Stimulated activated CD8-positive, alpha-beta memory T cell treated with anti-CD3 and anti-CD28 coated beads, Interleukin-7, amount 100 ng/mL, for 24 hours (primary cell): ENCODE results near the gene KCNH8.

Experiments
- DNase-seq: peaks from one replicate; pipeline ENCODE4 v3.0.0-alpha.2; 2020; ENCODE audit warnings: low read depth

Gene KCNH8

GRCh38 chr3:19384868-19385267, 236.6 kb downstream of the KCNH8 start:
- DNase-seq = no peak

GRCh38 chr3:19392150-19392549, 243.8 kb downstream of the KCNH8 start:
- no peak for DNase-seq

GRCh38 chr3:19394946-19395345, 246.6 kb downstream of the KCNH8 start:
- DNase-seq = no peak

GRCh38 chr3:19396726-19397125, 248.4 kb downstream of the KCNH8 start:
- no peak for DNase-seq

GRCh38 chr3:19399356-19399755, 251.0 kb downstream of the KCNH8 start:
- DNase-seq = no peak

GRCh38 chr3:19399836-19400235, 251.5 kb downstream of the KCNH8 start:
- DNase-seq = no peak

GRCh38 chr3:19420159-19420558, 271.8 kb downstream of the KCNH8 start:
- no peak for DNase-seq

GRCh38 chr3:19425825-19426224, 277.5 kb downstream of the KCNH8 start:
- no peak for DNase-seq

GRCh38 chr3:19427422-19428149, 279.3 kb downstream of the KCNH8 start:
- DNase-seq = no peak

GRCh38 chr3:19428729-19429128, 280.4 kb downstream of the KCNH8 start:
- DNase-seq = no peak

- DNase-seq = no peak
Measured at GRCh38 chr3:19432669-19433068, 284.4 kb downstream of the KCNH8 start.

- DNase-seq = no peak
Measured at GRCh38 chr3:19436746-19437145, 288.4 kb downstream of the KCNH8 start.

GRCh38 chr3:19439944-19440343, 291.6 kb downstream of the KCNH8 start:
- no peak for DNase-seq

- DNase-seq = no peak
Measured at GRCh38 chr3:19446138-19446537, 297.8 kb downstream of the KCNH8 start.

- no peak for DNase-seq
Measured at GRCh38 chr3:19446687-19447086, 298.4 kb downstream of the KCNH8 start.

- no peak for DNase-seq
Measured at GRCh38 chr3:19455546-19455945, 307.2 kb downstream of the KCNH8 start.

GRCh38 chr3:19456738-19457137, 308.4 kb downstream of the KCNH8 start:
- DNase-seq = no peak

- DNase-seq = no peak
Measured at GRCh38 chr3:19457449-19457848, 309.1 kb downstream of the KCNH8 start.

GRCh38 chr3:19467761-19468160, 319.5 kb downstream of the KCNH8 start:
- no peak for DNase-seq

GRCh38 chr3:19471138-19471537, 322.8 kb downstream of the KCNH8 start:
- DNase-seq = no peak

- DNase-seq = no peak
Measured at GRCh38 chr3:19473971-19474580, 325.8 kb downstream of the KCNH8 start.

- DNase-seq = no peak
Measured at GRCh38 chr3:19476281-19476680, 328.0 kb downstream of the KCNH8 start.

- DNase-seq = no peak
Measured at GRCh38 chr3:19485267-19485666, 337.0 kb downstream of the KCNH8 start.

GRCh38 chr3:19487386-19487785, 339.1 kb downstream of the KCNH8 start:
- no peak for DNase-seq
